ENCODE results near the gene LRRC7.

GRCh38 chr1:69568421-69569174 is 876 bp downstream of the LRRC7 start:
- TF ChIP-seq CTCF (conservative IDR thresholded peaks at IDR 0.05; ENCODE audit: low read depth, low read length), result no peak
- peak; percentile 69 for TF ChIP-seq EZH2 (IDR thresholded peaks at IDR 0.05; ENCODE audit: borderline replicate concordance, low read depth, low read length, poor library complexity, severe bottlenecking)
